ENCODE measurements around the gene TENT5C. TPM values are rescaled to one million over a fixed set of nuclear protein-coding genes. Genes with fewer than 3 reads are reported as not detected.

Gene TENT5C
- total RNA-seq, 1 donor from 2014 or later = 1.4 TPM

- Mint-ChIP-seq H3K4me1 (no peaks in the 10 kb centered on the region), H3K27me3 (ENCODE audit: low read depth) (no peaks in the 10 kb centered on the region), H3K36me3 (ENCODE audit: low read depth) (no peaks in the 10 kb centered on the region), H3K4me3 (no peak overlapping the region), H3K9me3 (no peaks in the 10 kb centered on the region), H3K27ac (ENCODE audit: unreplicated experiment) (no peak overlapping the region)
- DNase-seq (ENCODE audit: low read depth, low spot score) = no peak
- TF ChIP-seq CTCF (conservative IDR thresholded peaks at IDR 0.05) = no peak
Measured at GRCh38 chr1:117669572-117669971, 63.7 kb downstream of the TENT5C start.

DNA sequence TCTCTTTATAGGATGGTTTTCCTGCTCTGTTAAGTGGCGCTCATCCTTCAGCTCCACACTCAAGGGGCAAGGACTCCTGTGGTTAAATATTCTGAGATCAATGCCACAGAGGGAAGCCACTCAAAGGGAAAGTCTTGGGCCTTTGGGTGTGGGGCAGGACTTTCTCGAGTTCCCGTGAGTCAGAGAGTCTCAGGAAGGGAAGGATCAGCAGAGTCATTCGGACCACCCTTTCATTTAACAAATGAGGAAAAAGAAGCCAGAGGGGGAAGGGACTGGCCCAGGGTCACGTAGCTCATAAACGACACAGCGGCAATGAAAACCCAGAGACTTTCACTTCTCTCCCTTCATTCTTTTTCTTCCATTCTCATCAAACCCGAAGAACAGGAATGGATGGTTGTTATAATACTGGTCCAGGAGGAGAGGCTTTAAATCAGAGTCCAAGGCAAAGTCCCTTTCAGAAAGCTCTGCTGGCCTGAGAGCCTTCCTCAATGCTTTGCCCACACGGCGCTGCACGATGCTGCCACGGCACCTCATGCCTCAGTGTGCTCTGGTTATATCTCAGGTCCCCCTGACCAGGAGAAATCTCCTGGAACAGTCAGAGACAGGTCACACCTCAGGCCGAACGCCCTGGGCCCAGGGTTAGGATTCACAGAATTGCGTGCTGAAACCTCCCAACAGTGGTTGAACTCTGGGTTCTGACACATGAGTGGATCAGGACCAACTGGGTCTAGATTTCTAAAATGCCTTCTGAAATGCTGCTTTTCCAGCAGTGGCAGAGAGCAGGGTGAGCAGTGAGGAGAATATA lies 65.3 kb downstream of the TENT5C start:
- TF ChIP-seq CTCF (conservative IDR thresholded peaks at IDR 0.05) = no peak
- H3K36me3 Mint-ChIP-seq (ENCODE audit: low read depth) = no peaks in the 10 kb centered on the region
- H3K27ac Mint-ChIP-seq (ENCODE audit: unreplicated experiment) = no peak overlapping the region
- no peak overlapping the region for H3K4me3 Mint-ChIP-seq
- H3K9me3 Mint-ChIP-seq = no peaks in the 10 kb centered on the region
- H3K27me3 Mint-ChIP-seq (ENCODE audit: low read depth) = no peaks in the 10 kb centered on the region
- no peak for DNase-seq (ENCODE audit: low read depth, low spot score)
- H3K4me1 Mint-ChIP-seq = peaks cover 6% of the 10 kb centered on the region

- no peaks in the 10 kb centered on the region for H3K36me3 Mint-ChIP-seq (ENCODE audit: low read depth)
- peaks cover 12% of the 10 kb centered on the region for H3K4me1 Mint-ChIP-seq
- H3K4me3 Mint-ChIP-seq = no peak overlapping the region
- no peak overlapping the region for H3K27ac Mint-ChIP-seq (ENCODE audit: unreplicated experiment)
- TF ChIP-seq CTCF (conservative IDR thresholded peaks at IDR 0.05) = no peak
- no peaks in the 10 kb centered on the region for H3K27me3 Mint-ChIP-seq (ENCODE audit: low read depth)
- no peak for DNase-seq (ENCODE audit: low read depth, low spot score)
- H3K9me3 Mint-ChIP-seq = no peaks in the 10 kb centered on the region
Measured at GRCh38 chr1:117671781-117672501, 66.1 kb downstream of the TENT5C start.

- Mint-ChIP-seq H3K36me3 (ENCODE audit: low read depth) (no peaks in the 10 kb centered on the region), H3K27ac (ENCODE audit: unreplicated experiment) (peak overlapping the region; percentile 68), H3K4me1 (peaks cover 12% of the 10 kb centered on the region), H3K27me3 (ENCODE audit: low read depth) (no peaks in the 10 kb centered on the region), H3K4me3 (no peak overlapping the region), H3K9me3 (no peaks in the 10 kb centered on the region)
- TF ChIP-seq CTCF (conservative IDR thresholded peaks at IDR 0.05) = no peak
- DNase-seq (ENCODE audit: low read depth, low spot score) = no peak
Measured at GRCh38 chr1:117672756-117673155, 66.9 kb downstream of the TENT5C start.

GRCh38 chr1:117673405-117673804 lies 67.6 kb downstream of the TENT5C start:
- H3K36me3 Mint-ChIP-seq (ENCODE audit: low read depth) = no peaks in the 10 kb centered on the region
- peaks cover 12% of the 10 kb centered on the region for H3K4me1 Mint-ChIP-seq
- TF ChIP-seq CTCF (conservative IDR thresholded peaks at IDR 0.05) = no peak

More at GRCh38 chr1:117673405-117673804, 67.6 kb downstream of the TENT5C start:
- DNase-seq (ENCODE audit: low read depth, low spot score) = no peak
- no peak overlapping the region for H3K4me3 Mint-ChIP-seq
- H3K27me3 Mint-ChIP-seq (ENCODE audit: low read depth) = no peaks in the 10 kb centered on the region
- H3K9me3 Mint-ChIP-seq = no peaks in the 10 kb centered on the region
- H3K27ac Mint-ChIP-seq (ENCODE audit: unreplicated experiment) = no peak overlapping the region
